H9 (cell line): ENCODE measurements around the gene PHACTR1. TPM values are rescaled to one million over a fixed set of nuclear protein-coding genes. Genes with fewer than 3 reads are reported as not detected.

ENCODE experiments used
- DNase-seq: peaks from one replicate; pipeline ENCODE4 v3.0.0-alpha.2; 2017
- H2AFZ ChIP-seq: one replicate; pipeline ENCODE4 v1.6.1; 2013; ENCODE audit warnings: mild to moderate bottlenecking, low read length, control low read depth, moderate library complexity
- H2AK5ac ChIP-seq: 2 replicates; pipeline ENCODE4 v1.6.1; 2013; ENCODE audit warnings: low read length, control low read depth, mixed read lengths; ENCODE audit not compliant: insufficient read length
- H2BK120ac ChIP-seq: one replicate; pipeline ENCODE4 v1.6.1; 2013; ENCODE audit warnings: low read depth, mild to moderate bottlenecking, low read length, control low read depth, inconsistent platforms; ENCODE audit not compliant: poor library complexity, severe bottlenecking
- H2BK12ac ChIP-seq: 2 replicates; pipeline ENCODE4 v1.6.1; 2013; ENCODE audit warnings: low read length, control low read depth, mixed read lengths, low read depth; ENCODE audit not compliant: insufficient read length
- H2BK15ac ChIP-seq: 2 replicates; pipeline ENCODE4 v1.6.1; 2013; ENCODE audit warnings: low read depth, low read length, control low read depth
- H2BK20ac ChIP-seq: one replicate; pipeline ENCODE4 v1.6.1; 2013; ENCODE audit warnings: low read depth, mild to moderate bottlenecking, low read length, control low read depth, inconsistent platforms; ENCODE audit not compliant: poor library complexity, severe bottlenecking
- H2BK5ac ChIP-seq: 2 replicates; pipeline ENCODE4 v1.6.1; 2013; ENCODE audit warnings: low read length, control low read depth, mixed read lengths; ENCODE audit not compliant: insufficient read length
- H3K14ac ChIP-seq: 2 replicates; pipeline ENCODE4 v1.6.1; 2013; ENCODE audit warnings: low read length, control low read depth; ENCODE audit not compliant: insufficient read depth
- H3K18ac ChIP-seq: 2 replicates; pipeline ENCODE4 v1.6.1; 2013; ENCODE audit warnings: low read depth, mild to moderate bottlenecking, mixed read lengths, low read length, control low read depth; ENCODE audit not compliant: insufficient read length
- H3K23ac ChIP-seq: 2 replicates; pipeline ENCODE4 v1.6.1; 2013; ENCODE audit warnings: low read length, control low read depth, mixed read lengths, low read depth; ENCODE audit not compliant: insufficient read length
- H3K23me2 ChIP-seq: 2 replicates; pipeline ENCODE4 v1.6.1; 2013; ENCODE audit warnings: low read depth, mild to moderate bottlenecking, mixed read lengths, low read length, control low read depth; ENCODE audit not compliant: insufficient read length, poor library complexity, severe bottlenecking
- H3K27ac ChIP-seq: 2 replicates; pipeline ENCODE4 v1.5.1; 2013; ENCODE audit warnings: low read length, control low read depth, mixed read lengths, low read depth; ENCODE audit not compliant: insufficient read length
- H3K27me3 ChIP-seq: 2 replicates; pipeline ENCODE4 v1.6.1; 2013; ENCODE audit warnings: low read length, control low read depth, inconsistent platforms; ENCODE audit not compliant: insufficient read depth
- H3K4ac ChIP-seq: 2 replicates; pipeline ENCODE4 v1.6.1; 2013; ENCODE audit warnings: low read depth, mild to moderate bottlenecking, control low read depth, inconsistent platforms, low read length, moderate library complexity
- H3K4me1 ChIP-seq: 2 replicates; pipeline ENCODE4 v1.6.1; 2013; ENCODE audit warnings: low read length, control low read depth, inconsistent platforms; ENCODE audit not compliant: insufficient read depth
- H3K4me2 ChIP-seq: 2 replicates; pipeline ENCODE4 v1.6.1; 2013; ENCODE audit warnings: low read length, control low read depth, mixed read lengths; ENCODE audit not compliant: insufficient read length, insufficient read depth
- H3K56ac ChIP-seq: 2 replicates; pipeline ENCODE4 v1.6.1; 2013; ENCODE audit warnings: low read depth, mild to moderate bottlenecking, mixed read lengths, low read length, control low read depth; ENCODE audit not compliant: insufficient read length
- H3K79me1 ChIP-seq: 2 replicates; pipeline ENCODE4 v1.6.1; 2013; ENCODE audit warnings: low read depth, mild to moderate bottlenecking, moderate library complexity, low read length, control low read depth, inconsistent platforms; ENCODE audit not compliant: insufficient read depth, poor library complexity, severe bottlenecking
- H3K79me2 ChIP-seq: 2 replicates; pipeline ENCODE4 v1.6.1; 2013; ENCODE audit warnings: low read length, control low read depth, inconsistent platforms; ENCODE audit not compliant: insufficient read depth
- H3K9ac ChIP-seq: 2 replicates; pipeline ENCODE4 v1.6.1; 2013; ENCODE audit warnings: low read length, control low read depth, mixed read lengths; ENCODE audit not compliant: insufficient read length; ENCODE audit errors: extremely low read depth
- H3K9me3 ChIP-seq: one replicate; pipeline ENCODE4 v1.6.1; 2013; ENCODE audit warnings: low read depth, low read length, inconsistent platforms; ENCODE audit not compliant: control insufficient read depth
- H3T11ph ChIP-seq: one replicate; pipeline ENCODE4 v1.6.1; 2013; ENCODE audit warnings: mild to moderate bottlenecking, low read length, control low read depth, inconsistent platforms
- H4K20me1 ChIP-seq: one replicate; pipeline ENCODE4 v1.6.1; 2013; ENCODE audit not compliant: control insufficient read depth, insufficient read length, insufficient read depth
- H4K5ac ChIP-seq: 2 replicates; pipeline ENCODE4 v1.6.1; 2013; ENCODE audit warnings: low read depth, mild to moderate bottlenecking, mixed read lengths, low read length, control low read depth; ENCODE audit not compliant: insufficient read length
- H4K8ac ChIP-seq: replicated peaks from 2 replicates; pipeline ENCODE4 v1.6.1; 2013; ENCODE audit warnings: low read length, control low read depth, mixed read lengths, low read depth; ENCODE audit not compliant: insufficient read length
- H4K91ac ChIP-seq: 2 replicates; pipeline ENCODE4 v1.6.1; 2013; ENCODE audit warnings: low read depth, mild to moderate bottlenecking, moderate library complexity, mixed read lengths, low read length, control low read depth; ENCODE audit not compliant: insufficient read length
- H3K27ac Mint-ChIP-seq, 3 experiments: 2 replicates in 2 of 3; 3 replicates in 1 of 3; pipeline ENCODE4 v1.8.0; 2020 to 2021; ENCODE audit warnings: mixed read lengths in 3 of 3, mild to moderate bottlenecking in 1 of 3, moderate library complexity in 1 of 3
- H3K27me3 Mint-ChIP-seq: 2 replicates; pipeline ENCODE4 v1.8.0; 2021; ENCODE audit warnings: low read depth, mild to moderate bottlenecking, moderate library complexity, mixed read lengths
- H3K36me3 Mint-ChIP-seq, 3 experiments: 2 replicates in 2 of 3; 3 replicates in 1 of 3; pipeline ENCODE4 v1.8.0; 2020 to 2021; ENCODE audit warnings: low read depth in 3 of 3, mixed read lengths in 3 of 3; ENCODE audit not compliant: insufficient read depth in 1 of 3
- H3K4me1 Mint-ChIP-seq, 2 experiments: 2 replicates each; pipeline ENCODE4 v1.8.0; 2020; ENCODE audit warnings: mixed read lengths in 2 of 2
- H3K4me3 Mint-ChIP-seq, 2 experiments: 2 replicates in 1 of 2; 3 replicates in 1 of 2; pipeline ENCODE4 v1.8.0; 2020 to 2021; ENCODE audit warnings: mild to moderate bottlenecking in 2 of 2, mixed read lengths in 2 of 2, moderate library complexity in 1 of 2
- H3K9me3 Mint-ChIP-seq, 2 experiments: 2 replicates in 1 of 2; 3 replicates in 1 of 2; pipeline ENCODE4 v1.8.0; 2020; ENCODE audit warnings: mild to moderate bottlenecking in 2 of 2, mixed read lengths in 2 of 2, moderate library complexity in 1 of 2
- WGBS: extraction: QIAGEN DNeasy Blood & Tissue Kit; methylation state at CpG from one replicate; pipeline ENCODE4 v1.1.7; 2013; ENCODE audit warnings: missing lambda C conversion rate, low lambda C conversion rate, mixed read lengths; ENCODE audit not compliant: insufficient read length; ENCODE audit errors: extremely low coverage; 5-methylcytosine and 5-hydroxymethylcytosine counted together
- total RNA-seq: library from RNA; stranded (reverse); gene quantifications from 2 replicates; pipeline ENCODE4 v1.2.1, GENCODE V29; 2021
- TF ChIP-seq, protein P1 (sequence below): fragments of 200-600 bp; sonication (generic); conservative IDR thresholded peaks from 3 replicates; pipeline ENCODE4 v1.8.0; 2021; ENCODE audit warnings: antibody characterized with exemption, mild to moderate bottlenecking

The PHACTR1 gene
- total RNA-seq, 1 experiment from 2014 or later: 15.9 TPM

- Histone ChIP-seq H3K18ac (no peak overlapping the region), H3K79me1 (no peaks in the 10 kb centered on the region), H2AFZ (no peak overlapping the region), H3K9ac (no peak overlapping the region), H2BK15ac (no peak overlapping the region), H2BK120ac (no peak overlapping the region), H3K23me2 (no peaks in the 10 kb centered on the region), H3K14ac (no peak overlapping the region), H3K4ac (no peak overlapping the region), H4K8ac (no peak overlapping the region), H3T11ph (no peak overlapping the region), H4K91ac (no peak overlapping the region), H3K4me1 (no peaks in the 10 kb centered on the region), H3K27ac (no peak overlapping the region), H3K9me3 (no peaks in the 10 kb centered on the region), H3K79me2 (no peaks in the 10 kb centered on the region), H2BK5ac (no peak overlapping the region), H2BK12ac (no peak overlapping the region), H3K56ac (no peak overlapping the region), H2AK5ac (no peak overlapping the region), H3K23ac (no peak overlapping the region), H4K5ac (no peak overlapping the region), H4K20me1 (no peaks in the 10 kb centered on the region), H3K27me3 (no peaks in the 10 kb centered on the region), H2BK20ac (no peak overlapping the region), H3K4me2 (no peak overlapping the region)
- H3K4me1 Mint-ChIP-seq: peaks cover 0 to 4% of the 10 kb centered on the region in 2 experiments; a peak in 2 of 4 replicates
- H3K9me3 Mint-ChIP-seq: no peaks in the 10 kb centered on the region
- WGBS: no CpG with 5 or more reads among the region's 4 CpGs
- H3K4me3 Mint-ChIP-seq: no peak overlapping the region
- DNase-seq: no peak
- H3K27ac Mint-ChIP-seq: no peak overlapping the region
- TF ChIP-seq, protein P1, sequence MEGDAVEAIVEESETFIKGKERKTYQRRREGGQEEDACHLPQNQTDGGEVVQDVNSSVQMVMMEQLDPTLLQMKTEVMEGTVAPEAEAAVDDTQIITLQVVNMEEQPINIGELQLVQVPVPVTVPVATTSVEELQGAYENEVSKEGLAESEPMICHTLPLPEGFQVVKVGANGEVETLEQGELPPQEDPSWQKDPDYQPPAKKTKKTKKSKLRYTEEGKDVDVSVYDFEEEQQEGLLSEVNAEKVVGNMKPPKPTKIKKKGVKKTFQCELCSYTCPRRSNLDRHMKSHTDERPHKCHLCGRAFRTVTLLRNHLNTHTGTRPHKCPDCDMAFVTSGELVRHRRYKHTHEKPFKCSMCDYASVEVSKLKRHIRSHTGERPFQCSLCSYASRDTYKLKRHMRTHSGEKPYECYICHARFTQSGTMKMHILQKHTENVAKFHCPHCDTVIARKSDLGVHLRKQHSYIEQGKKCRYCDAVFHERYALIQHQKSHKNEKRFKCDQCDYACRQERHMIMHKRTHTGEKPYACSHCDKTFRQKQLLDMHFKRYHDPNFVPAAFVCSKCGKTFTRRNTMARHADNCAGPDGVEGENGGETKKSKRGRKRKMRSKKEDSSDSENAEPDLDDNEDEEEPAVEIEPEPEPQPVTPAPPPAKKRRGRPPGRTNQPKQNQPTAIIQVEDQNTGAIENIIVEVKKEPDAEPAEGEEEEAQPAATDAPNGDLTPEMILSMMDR: no peak
- no peaks in the 10 kb centered on the region for H3K36me3 Mint-ChIP-seq
- no peaks in the 10 kb centered on the region; the same call in 1 of the 2 replicates for H3K27me3 Mint-ChIP-seq
These were observed 328.3 kb downstream of the PHACTR1 start for GRCh38 chr6:13044896-13045295.
